ENCODE results near the gene OR8H3. TPM values are rescaled to one million over a fixed set of nuclear protein-coding genes. Genes with fewer than 3 reads are reported as not detected.

Gene OR8H3
- total RNA-seq, 1 experiment from 2014 or later: not detected

GRCh38 chr11:56163804-56164203, 41.6 kb downstream of the OR8H3 start:
- intact Hi-C loops (cut with micrococcal nuclease): no loop called here
- BruUV-seq (replicated peaks): no TSS peak
- RAD21 ChIA-PET (ENCODE audit: low non-redundant PET in 1 of 2, low total read pairs in 2 of 2, uncharacterized antibody in 2 of 2, unreplicated experiment in 2 of 2): no interaction called here
- H3K4me1 ChIP-seq (ENCODE audit: control insufficient read depth in 1 of 2, insufficient read depth in 2 of 2, low read length in 2 of 2): no peaks in the 10 kb centered on the region
- ATAC-seq: no peak
- no peak for DNase-seq (ENCODE audit: low read depth, low spot score)
- H3K9me2 ChIP-seq (ENCODE audit: insufficient read depth): no peaks in the 10 kb centered on the region
- CTCF ChIA-PET: no interaction called here
- H3K4me2 ChIP-seq (ENCODE audit: low read length): no peak overlapping the region
- peaks cover 17 to 19% of the 10 kb centered on the region in 2 experiments; a peak in 2 of 4 replicates for H3K9me3 ChIP-seq (ENCODE audit: control insufficient read depth in 1 of 2, insufficient read depth in 1 of 2, low read depth in 1 of 2, low read length in 2 of 2)
- TF ChIP-seq SRF (IDR thresholded peaks at IDR 0.05; ENCODE audit: low read depth): no peak
- no peak for TF ChIP-seq YY1 (IDR thresholded peaks at IDR 0.05; ENCODE audit: extremely low read depth, insufficient replicate concordance, low read depth, low read length)
- TF ChIP-seq ATF3 (IDR thresholded peaks at IDR 0.05): no peak
- TF ChIP-seq RAD21 (IDR thresholded peaks at IDR 0.05; ENCODE audit: low read depth): no peak
- no peak for TF ChIP-seq ELF1 (IDR thresholded peaks at IDR 0.05; ENCODE audit: borderline replicate concordance, low read depth)
- no peak for TF ChIP-seq REST (IDR thresholded peaks at IDR 0.05; ENCODE audit: low read depth)
- TF ChIP-seq CTCF (IDR thresholded peaks at IDR 0.05 in 2 of 3, conservative IDR thresholded peaks at IDR 0.05 in 1 of 3; ENCODE audit: borderline replicate concordance in 1 of 3, insufficient read depth in 1 of 3, low read depth in 2 of 3, low read length in 2 of 3): no peak
- TF ChIP-seq ZBTB33 (IDR thresholded peaks at IDR 0.05; ENCODE audit: extremely low read depth, insufficient replicate concordance, low read length): no peak
- no peak for TF ChIP-seq TCF7L2 (IDR thresholded peaks at IDR 0.05; ENCODE audit: borderline replicate concordance, extremely low read depth, insufficient read depth, insufficient read length)
- no peak for TF ChIP-seq JUND (IDR thresholded peaks at IDR 0.05)
- no peak for TF ChIP-seq ZNF274 (IDR thresholded peaks at IDR 0.05; ENCODE audit: low read depth, low read length)
- no peak for TF ChIP-seq EGR1 (IDR thresholded peaks at IDR 0.05; ENCODE audit: low read depth)
- TF ChIP-seq POLR2AphosphoS5 (IDR thresholded peaks at IDR 0.05; ENCODE audit: low read depth, low read length): no peak
- TF ChIP-seq MAX (IDR thresholded peaks at IDR 0.05): no peak
- TF ChIP-seq POLR2A (IDR thresholded peaks at IDR 0.05; ENCODE audit: borderline replicate concordance, extremely low read depth, insufficient read depth, insufficient read length): no peak
- no peak overlapping the region for H3K9ac ChIP-seq (ENCODE audit: low read length)
- no peak overlapping the region for H2AFZ ChIP-seq (ENCODE audit: low read depth, low read length, poor library complexity, severe bottlenecking)
- H3K27ac ChIP-seq (ENCODE audit: low read depth, low read length): no peak overlapping the region
- POLR2A ChIA-PET: no interaction called here
- H4K20me1 ChIP-seq (ENCODE audit: insufficient read depth): no peaks in the 10 kb centered on the region
- no peaks in the 10 kb centered on the region for H3K27me3 ChIP-seq (ENCODE audit: insufficient read depth, low read length)
- H3K36me3 ChIP-seq (ENCODE audit: control insufficient read depth in 1 of 2, insufficient read depth in 2 of 2, low read length in 2 of 2): no peaks in the 10 kb centered on the region
- no peaks in the 10 kb centered on the region for H3K79me2 ChIP-seq (ENCODE audit: insufficient read depth, low read length)
- no peak overlapping the region for H3K4me3 ChIP-seq (replicated peaks in 1 of 2; ENCODE audit: low read depth in 1 of 2, low read length in 2 of 2)
